ENCODE data around the gene POU2F3. TPM values are rescaled to one million over a fixed set of nuclear protein-coding genes. Genes with fewer than 3 reads are reported as not detected.

POU2F3 gene
- total and polyA plus RNA-seq, 2 of the 8 experiments (the other 6 are each of a cell fraction or from before 2014, with no cell fraction given) = 1.0 to 2.1 TPM

DNA sequence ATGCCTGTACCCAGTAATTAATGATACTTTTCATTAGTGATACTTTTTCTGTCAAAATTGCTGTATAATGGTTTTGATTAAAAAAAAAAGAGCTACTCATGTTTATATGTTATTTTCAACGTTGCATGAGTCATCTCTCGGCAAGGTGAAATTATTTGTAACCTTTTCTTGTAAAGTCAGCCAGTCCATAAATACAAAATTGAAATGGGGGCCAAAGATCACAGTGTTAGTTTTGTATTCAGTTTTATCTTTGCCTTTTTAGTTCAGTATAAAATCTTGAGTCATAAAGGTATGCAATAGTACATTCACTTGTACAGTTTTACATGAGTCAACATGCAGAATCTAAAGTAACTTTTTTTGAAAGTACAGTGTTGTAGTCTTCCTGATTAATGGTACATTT is 100.6 kb downstream of the POU2F3 start (continued):
- TF ChIP-seq TCF12 (IDR thresholded peaks at IDR 0.05; ENCODE audit: low read depth, low read length) (no peak), CHD2 (IDR thresholded peaks at IDR 0.05; ENCODE audit: low read length) (no peak)
